Measurements from ENCODE around the gene GHITM. TPM values are rescaled to one million over a fixed set of nuclear protein-coding genes. Genes with fewer than 3 reads are reported as not detected.

GHITM gene
- 197 and 222 TPM in 2 replicates for total RNA-seq

DNA sequence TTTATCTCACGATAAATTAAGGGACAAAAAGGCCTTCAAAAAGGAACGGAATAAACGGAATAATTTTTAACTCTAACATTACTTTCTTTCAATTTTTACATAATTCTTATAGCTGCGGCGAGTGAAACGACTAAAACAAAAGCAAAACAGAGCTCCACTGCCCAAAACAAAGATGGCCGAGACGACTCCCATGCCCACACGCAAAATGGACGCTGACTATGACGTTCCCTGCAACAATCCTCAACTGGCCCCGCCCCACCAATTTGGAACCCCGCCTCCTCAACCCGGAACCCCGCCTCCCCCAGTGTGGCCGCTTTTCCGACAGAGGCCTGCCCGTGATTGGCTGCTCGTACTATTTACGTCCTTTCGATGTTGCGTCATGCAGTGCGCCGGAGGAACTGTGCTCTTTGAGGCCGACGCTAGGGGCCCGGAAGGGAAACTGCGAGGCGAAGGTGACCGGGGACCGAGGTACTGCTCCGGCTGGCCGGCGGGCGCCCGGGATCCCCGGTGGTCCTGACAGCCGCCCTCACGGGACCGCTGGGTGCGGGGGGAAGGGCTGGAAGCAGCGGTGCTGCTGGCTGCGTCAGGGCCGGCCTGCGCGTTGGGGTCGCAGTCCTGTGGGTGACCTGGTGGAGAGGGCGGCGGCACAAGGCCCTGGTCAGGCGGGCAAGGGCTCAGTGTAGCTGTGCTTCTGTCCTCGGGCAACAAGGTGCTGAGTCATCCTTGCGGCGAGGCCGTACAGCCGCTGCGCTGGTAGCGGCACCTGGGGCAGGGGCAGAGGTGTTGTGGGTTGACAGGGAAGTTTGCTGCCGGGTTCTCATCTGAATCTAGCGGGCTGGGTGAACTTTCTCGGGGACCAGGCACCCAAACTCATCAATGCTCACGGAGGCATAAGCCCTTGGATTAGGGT lies at the start of gene GHITM:
Gene GHITM (plus strand): TSS at position 384 of the 910 bp plus-strand sequence. CDS start 1,992 bp downstream, outside the sequence.

DNA sequence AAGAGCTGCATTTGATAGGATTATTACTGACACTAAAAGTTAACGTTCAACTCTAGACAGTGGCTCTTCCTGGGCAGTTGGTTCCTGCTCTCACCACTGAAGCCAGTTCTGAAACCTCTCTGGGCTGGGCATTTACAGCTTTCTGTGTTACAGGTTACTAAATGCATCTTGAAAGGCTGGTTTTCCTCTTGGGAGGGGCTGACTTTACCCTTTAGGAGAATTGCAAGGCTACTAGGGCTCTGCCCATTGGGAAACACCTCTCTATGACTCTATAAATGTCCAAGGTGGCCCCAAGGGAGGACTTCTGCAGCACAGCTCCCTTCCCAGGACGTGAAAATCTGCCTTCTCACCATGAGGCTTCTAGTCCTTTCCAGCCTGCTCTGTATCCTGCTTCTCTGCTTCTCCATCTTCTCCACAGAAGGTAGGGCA lies 34.2 kb downstream of the GHITM start, which contains the start of gene GPR15LG:
Gene GPR15LG (plus strand): TSS at position 301 of the 429 bp plus-strand sequence. CDS start 51 bp downstream, at position 352.

DNA sequence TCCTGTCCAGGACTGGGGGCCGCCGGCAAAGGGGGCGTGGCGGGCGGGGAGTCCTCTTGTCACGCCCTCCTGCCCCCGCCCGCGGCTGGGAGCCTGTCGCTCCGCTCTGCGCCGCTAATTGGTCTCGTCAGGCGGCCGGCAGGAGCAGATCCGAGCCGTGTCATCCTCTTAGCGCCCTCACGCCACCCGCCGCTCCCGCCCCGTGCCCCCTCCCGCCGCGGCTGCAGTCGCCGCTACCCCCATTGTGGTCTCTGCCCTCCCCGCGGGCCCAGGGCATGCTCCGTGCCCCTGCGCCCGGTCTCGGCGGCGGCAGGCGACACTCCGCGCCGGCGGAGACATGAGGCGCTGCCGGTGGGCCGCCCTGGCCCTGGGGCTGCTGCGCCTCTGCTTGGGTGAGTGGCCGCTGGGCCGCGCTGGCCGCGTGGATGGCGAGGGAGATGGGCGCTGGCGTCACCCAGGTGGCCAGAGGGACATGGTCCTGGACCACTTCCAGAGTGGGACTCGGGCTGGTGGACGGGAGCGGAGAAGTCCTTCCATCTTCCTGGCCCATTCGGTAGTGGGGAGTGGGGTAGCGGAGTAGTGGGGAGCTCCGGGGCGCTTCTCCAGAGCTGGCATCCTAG lies 55.2 kb downstream of the GHITM start, which contains the start of gene CDHR1:
Gene CDHR1 (plus strand): TSS at position 114 of the 620 bp plus-strand sequence. CDS start 224 bp downstream, at position 338.

Other genes starting within 250 kb of the GHITM start
- gene GPR15LG, start 34.3 kb downstream of the GHITM start, total RNA-seq = not detected in 2 replicates
- under 0.01 and 0.58 TPM in 2 replicates for gene CDHR1, start 55.0 kb downstream of the GHITM start, total RNA-seq
- not detected in 2 replicates for gene LRIT2, start 86.0 kb downstream of the GHITM start, total RNA-seq
- gene LRIT1, start 102.0 kb downstream of the GHITM start, total RNA-seq = not detected in 2 replicates
- gene RGR, start 105.5 kb downstream of the GHITM start, total RNA-seq = not detected in 2 replicates
- 16.0 and 16.1 TPM in 2 replicates for gene CCSER2, start 189.1 kb downstream of the GHITM start, total RNA-seq